DND-41 (cell line): Measurements from ENCODE around the gene RBM10.

Source experiments
- ATAC-seq: fragments of 200-7000 bp; cut with Tn5 transposase; 3 replicates; pipeline ENCODE4 v1.9.1; 2021; ENCODE audit warnings: low read depth; ENCODE audit not compliant: insufficient read depth
- DNase-seq: peaks from one replicate; pipeline ENCODE4 v3.0.0-alpha.2; 2020
- H2AFZ ChIP-seq: 2 replicates; pipeline ENCODE4 v1.6.0; 2012; ENCODE audit warnings: low read depth, low read length
- H3K27ac ChIP-seq: 2 replicates; pipeline ENCODE4 v1.5.1; 2012; ENCODE audit warnings: low read length, inconsistent platforms
- H3K27me3 ChIP-seq: fragments of 200-600 bp; sonication (generic); 2 replicates; pipeline ENCODE4 v1.6.0; 2012; ENCODE audit warnings: low read length, mild to moderate bottlenecking, inconsistent platforms; ENCODE audit not compliant: insufficient read depth, poor library complexity
- H3K36me3 ChIP-seq: 2 replicates; pipeline ENCODE4 v1.5.1; 2012; ENCODE audit warnings: low read length, inconsistent platforms; ENCODE audit not compliant: insufficient read depth
- H3K4me1 ChIP-seq: 2 replicates; pipeline ENCODE4 v1.5.1; 2012; ENCODE audit warnings: mild to moderate bottlenecking, low read length; ENCODE audit not compliant: insufficient read depth
- H3K4me2 ChIP-seq: 2 replicates; pipeline ENCODE4 v1.6.0; 2012; ENCODE audit warnings: mild to moderate bottlenecking, moderate library complexity, low read length, inconsistent platforms; ENCODE audit not compliant: insufficient read depth
- H3K4me3 ChIP-seq, 2 experiments: fragments of 200-600 bp in 1 of 2; shearing (Covaris generic) in 1 of 2; 2 replicates each; pipeline ENCODE4 v1.5.1; 2012 to 2016; ENCODE audit warnings: inconsistent platforms in 2 of 2, low read length in 2 of 2, mild to moderate bottlenecking in 2 of 2, low read depth in 1 of 2, moderate library complexity in 1 of 2
- H3K79me2 ChIP-seq: 2 replicates; pipeline ENCODE4 v1.6.0; 2012; ENCODE audit warnings: low read length, inconsistent platforms; ENCODE audit not compliant: insufficient read depth
- H3K9ac ChIP-seq: 2 replicates; pipeline ENCODE4 v1.6.0; 2012; ENCODE audit warnings: low read depth, mild to moderate bottlenecking, inconsistent platforms, low read length, moderate library complexity
- H3K9me3 ChIP-seq: 2 replicates; pipeline ENCODE4 v1.5.1; 2012; ENCODE audit warnings: low read length, moderate library complexity, mild to moderate bottlenecking, inconsistent platforms; ENCODE audit not compliant: insufficient read depth, severe bottlenecking
- H4K20me1 ChIP-seq: 2 replicates; pipeline ENCODE4 v1.6.0; 2012; ENCODE audit warnings: low read length; ENCODE audit not compliant: insufficient read depth
- EZH2 ChIP-seq: IDR thresholded peaks from 3 replicates; pipeline ENCODE4 v1.6.1; 2012; ENCODE audit warnings: borderline replicate concordance, low read depth, mild to moderate bottlenecking, moderate library complexity, low read length, inconsistent platforms; ENCODE audit not compliant: severe bottlenecking
- TF ChIP-seq, protein P1 (sequence below): IDR thresholded peaks from 2 replicates; pipeline ENCODE4 v1.5.1; 2012; ENCODE audit warnings: borderline replicate concordance, low read length, moderate library complexity, mild to moderate bottlenecking; ENCODE audit not compliant: poor library complexity, severe bottlenecking; ENCODE audit errors: extremely low read depth

RBM10 gene

DNA sequence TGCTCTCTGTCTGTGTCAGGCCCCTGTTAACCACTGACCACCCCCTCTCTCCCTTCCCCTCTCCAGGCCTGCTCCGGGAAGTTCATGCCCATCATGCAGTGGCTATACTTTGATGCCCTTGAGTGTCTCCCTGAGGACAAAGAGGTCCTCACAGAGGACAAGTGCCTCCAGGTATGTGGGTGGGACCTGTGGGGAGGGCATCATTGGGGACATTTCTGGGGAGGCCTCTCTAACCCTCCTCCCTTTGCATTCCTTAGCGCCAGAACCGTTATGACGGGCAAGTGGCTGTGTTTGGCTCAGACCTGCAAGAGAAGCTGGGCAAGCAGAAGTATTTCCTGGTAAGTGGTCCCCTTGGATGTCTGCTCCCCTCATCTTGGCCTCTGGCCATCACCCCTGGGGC, 57.9 kb downstream of the RBM10 start:
- TF ChIP-seq, protein P1, sequence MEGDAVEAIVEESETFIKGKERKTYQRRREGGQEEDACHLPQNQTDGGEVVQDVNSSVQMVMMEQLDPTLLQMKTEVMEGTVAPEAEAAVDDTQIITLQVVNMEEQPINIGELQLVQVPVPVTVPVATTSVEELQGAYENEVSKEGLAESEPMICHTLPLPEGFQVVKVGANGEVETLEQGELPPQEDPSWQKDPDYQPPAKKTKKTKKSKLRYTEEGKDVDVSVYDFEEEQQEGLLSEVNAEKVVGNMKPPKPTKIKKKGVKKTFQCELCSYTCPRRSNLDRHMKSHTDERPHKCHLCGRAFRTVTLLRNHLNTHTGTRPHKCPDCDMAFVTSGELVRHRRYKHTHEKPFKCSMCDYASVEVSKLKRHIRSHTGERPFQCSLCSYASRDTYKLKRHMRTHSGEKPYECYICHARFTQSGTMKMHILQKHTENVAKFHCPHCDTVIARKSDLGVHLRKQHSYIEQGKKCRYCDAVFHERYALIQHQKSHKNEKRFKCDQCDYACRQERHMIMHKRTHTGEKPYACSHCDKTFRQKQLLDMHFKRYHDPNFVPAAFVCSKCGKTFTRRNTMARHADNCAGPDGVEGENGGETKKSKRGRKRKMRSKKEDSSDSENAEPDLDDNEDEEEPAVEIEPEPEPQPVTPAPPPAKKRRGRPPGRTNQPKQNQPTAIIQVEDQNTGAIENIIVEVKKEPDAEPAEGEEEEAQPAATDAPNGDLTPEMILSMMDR, result no peak
- TF ChIP-seq EZH2, result no peak
- no peak for DNase-seq
- Histone ChIP-seq H3K36me3 (peaks cover 97% of the 10 kb centered on the region), H3K4me2 (no peak overlapping the region), H3K4me1 (no peaks in the 10 kb centered on the region), H3K27ac (no peak overlapping the region), H3K79me2 (peaks cover 26% of the 10 kb centered on the region), H3K9ac (no peak overlapping the region), H4K20me1 (peaks cover 23% of the 10 kb centered on the region), H3K9me3 (no peaks in the 10 kb centered on the region), H2AFZ (no peak overlapping the region), H3K27me3 (no peaks in the 10 kb centered on the region), H3K4me3 (no peak overlapping the region)
- ATAC-seq, result no peak

DNA sequence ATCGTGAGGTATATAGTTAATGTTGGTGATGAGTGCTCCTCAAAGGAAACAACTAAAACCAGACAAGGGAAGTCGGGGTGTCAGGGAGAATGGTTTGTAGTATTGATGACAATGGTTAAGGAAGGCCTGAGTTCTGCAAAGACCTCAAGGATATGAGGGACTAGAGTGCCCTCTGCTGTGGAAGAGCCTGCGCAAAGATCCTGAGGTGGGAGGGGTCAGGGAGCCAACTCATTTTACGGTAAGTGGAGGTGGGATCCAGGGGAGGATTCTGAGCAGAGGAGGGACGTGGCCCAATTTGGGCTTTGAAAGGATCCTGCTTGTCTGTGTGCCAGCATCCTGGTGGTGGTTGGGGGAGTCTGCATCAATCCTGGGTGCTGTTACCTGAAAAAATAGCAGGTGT, 59.9 kb downstream of the RBM10 start:
- H2AFZ ChIP-seq, result no peak overlapping the region
- no peak for DNase-seq
- no peaks in the 10 kb centered on the region for H3K27me3 ChIP-seq
- TF ChIP-seq, protein P1, result peak; percentile 10
- no peak for TF ChIP-seq EZH2
- H3K4me1 ChIP-seq, result no peaks in the 10 kb centered on the region
- no peak overlapping the region for H3K27ac ChIP-seq
- no peak overlapping the region for H3K4me2 ChIP-seq
- no peaks in the 10 kb centered on the region for H3K9me3 ChIP-seq
- H4K20me1 ChIP-seq, result peaks cover 12% of the 10 kb centered on the region
- H3K4me3 ChIP-seq, result no peak overlapping the region
- H3K9ac ChIP-seq, result no peak overlapping the region
- peaks cover 10% of the 10 kb centered on the region; the same call in 1 of the 2 replicates for H3K79me2 ChIP-seq
- no peak for ATAC-seq
- H3K36me3 ChIP-seq, result peaks cover 99% of the 10 kb centered on the region

DNA sequence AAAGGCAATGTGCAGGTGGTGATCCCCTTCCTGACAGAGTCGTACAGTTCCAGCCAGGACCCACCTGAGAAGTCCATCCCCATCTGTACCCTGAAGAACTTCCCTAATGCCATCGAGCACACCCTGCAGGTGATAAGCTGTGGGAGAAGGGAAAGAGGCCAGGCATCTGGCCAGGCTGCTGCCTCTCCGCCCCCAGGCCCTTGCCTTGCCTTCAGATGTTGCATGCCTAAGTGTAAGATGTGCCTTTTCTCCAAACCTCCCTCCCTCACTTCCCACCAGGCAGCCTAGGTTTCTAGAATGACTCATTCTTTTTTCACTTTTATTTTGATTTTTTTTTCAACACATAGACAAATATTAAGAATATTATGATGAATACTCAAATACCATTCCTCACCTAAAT, 61.3 kb downstream of the RBM10 start:
- ATAC-seq (no peak), DNase-seq (no peak)
- no peaks in the 10 kb centered on the region for H3K9me3 ChIP-seq
- H3K4me3 ChIP-seq, result no peak overlapping the region
- no peaks in the 10 kb centered on the region for H3K27me3 ChIP-seq
- no peaks in the 10 kb centered on the region for H3K4me1 ChIP-seq
- no peak overlapping the region for H3K27ac ChIP-seq
- TF ChIP-seq, protein P1, result no peak
- TF ChIP-seq EZH2, result no peak
- H2AFZ ChIP-seq, result no peak overlapping the region
- H3K79me2 ChIP-seq, result peaks cover 5% of the 10 kb centered on the region; the same call in 1 of the 2 replicates
- H3K4me2 ChIP-seq, result no peak overlapping the region
- no peak overlapping the region for H3K9ac ChIP-seq
- peaks cover 4% of the 10 kb centered on the region; the same call in 1 of the 2 replicates for H4K20me1 ChIP-seq
- H3K36me3 ChIP-seq, result peaks cover 99% of the 10 kb centered on the region

DNA sequence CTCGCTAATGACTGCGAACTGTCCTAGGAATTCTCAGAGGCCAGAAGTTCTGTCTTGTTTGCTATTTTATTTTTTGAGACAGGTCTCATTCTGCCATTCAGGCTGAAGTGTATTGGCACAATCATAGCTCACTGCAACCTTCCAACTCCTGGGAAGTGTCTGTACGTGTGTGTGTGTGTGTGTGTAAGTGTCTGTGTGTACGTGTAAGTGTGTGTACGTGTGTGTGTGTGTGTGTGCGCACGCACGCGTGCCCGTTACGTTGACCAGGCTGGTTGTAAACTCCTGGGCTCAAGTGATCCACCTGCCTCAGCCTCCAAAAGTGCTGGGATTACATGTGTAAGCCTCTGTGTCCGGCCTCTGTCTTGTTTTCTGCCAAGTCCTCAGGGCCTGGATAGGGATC, 63.1 kb downstream of the RBM10 start:
- DNase-seq, result no peak
- peaks cover 1% of the 10 kb centered on the region; the same call in 1 of the 2 replicates for H4K20me1 ChIP-seq
- no peak for ATAC-seq

More for the DNA sequence above, 63.1 kb downstream of the RBM10 start:
- Histone ChIP-seq H3K27me3 (no peaks in the 10 kb centered on the region), H3K27ac (no peak overlapping the region), H3K36me3 (peaks cover 99% of the 10 kb centered on the region), H3K4me2 (no peak overlapping the region), H3K4me1 (no peaks in the 10 kb centered on the region), H3K79me2 (0 out of 2 replicates have a peak, but pooled peaks cover 2% of the 10 kb centered on the region), H3K9me3 (no peaks in the 10 kb centered on the region), H2AFZ (no peak overlapping the region), H3K9ac (no peak overlapping the region), H3K4me3 (no peak overlapping the region)
- TF ChIP-seq EZH2, result no peak
- TF ChIP-seq, protein P1, result no peak
